Measurements from ENCODE around the gene TK2. TPM values are rescaled to one million over a fixed set of nuclear protein-coding genes. Genes with fewer than 3 reads are reported as not detected.

TK2 gene
- total and polyA plus RNA-seq, 2 experiments from 2014 or later: 1.8 to 4.2 TPM

GRCh38 chr16:66481081-66481942 is 68.6 kb downstream of the TK2 start (continued):
- TF ChIP-seq, protein P1, sequence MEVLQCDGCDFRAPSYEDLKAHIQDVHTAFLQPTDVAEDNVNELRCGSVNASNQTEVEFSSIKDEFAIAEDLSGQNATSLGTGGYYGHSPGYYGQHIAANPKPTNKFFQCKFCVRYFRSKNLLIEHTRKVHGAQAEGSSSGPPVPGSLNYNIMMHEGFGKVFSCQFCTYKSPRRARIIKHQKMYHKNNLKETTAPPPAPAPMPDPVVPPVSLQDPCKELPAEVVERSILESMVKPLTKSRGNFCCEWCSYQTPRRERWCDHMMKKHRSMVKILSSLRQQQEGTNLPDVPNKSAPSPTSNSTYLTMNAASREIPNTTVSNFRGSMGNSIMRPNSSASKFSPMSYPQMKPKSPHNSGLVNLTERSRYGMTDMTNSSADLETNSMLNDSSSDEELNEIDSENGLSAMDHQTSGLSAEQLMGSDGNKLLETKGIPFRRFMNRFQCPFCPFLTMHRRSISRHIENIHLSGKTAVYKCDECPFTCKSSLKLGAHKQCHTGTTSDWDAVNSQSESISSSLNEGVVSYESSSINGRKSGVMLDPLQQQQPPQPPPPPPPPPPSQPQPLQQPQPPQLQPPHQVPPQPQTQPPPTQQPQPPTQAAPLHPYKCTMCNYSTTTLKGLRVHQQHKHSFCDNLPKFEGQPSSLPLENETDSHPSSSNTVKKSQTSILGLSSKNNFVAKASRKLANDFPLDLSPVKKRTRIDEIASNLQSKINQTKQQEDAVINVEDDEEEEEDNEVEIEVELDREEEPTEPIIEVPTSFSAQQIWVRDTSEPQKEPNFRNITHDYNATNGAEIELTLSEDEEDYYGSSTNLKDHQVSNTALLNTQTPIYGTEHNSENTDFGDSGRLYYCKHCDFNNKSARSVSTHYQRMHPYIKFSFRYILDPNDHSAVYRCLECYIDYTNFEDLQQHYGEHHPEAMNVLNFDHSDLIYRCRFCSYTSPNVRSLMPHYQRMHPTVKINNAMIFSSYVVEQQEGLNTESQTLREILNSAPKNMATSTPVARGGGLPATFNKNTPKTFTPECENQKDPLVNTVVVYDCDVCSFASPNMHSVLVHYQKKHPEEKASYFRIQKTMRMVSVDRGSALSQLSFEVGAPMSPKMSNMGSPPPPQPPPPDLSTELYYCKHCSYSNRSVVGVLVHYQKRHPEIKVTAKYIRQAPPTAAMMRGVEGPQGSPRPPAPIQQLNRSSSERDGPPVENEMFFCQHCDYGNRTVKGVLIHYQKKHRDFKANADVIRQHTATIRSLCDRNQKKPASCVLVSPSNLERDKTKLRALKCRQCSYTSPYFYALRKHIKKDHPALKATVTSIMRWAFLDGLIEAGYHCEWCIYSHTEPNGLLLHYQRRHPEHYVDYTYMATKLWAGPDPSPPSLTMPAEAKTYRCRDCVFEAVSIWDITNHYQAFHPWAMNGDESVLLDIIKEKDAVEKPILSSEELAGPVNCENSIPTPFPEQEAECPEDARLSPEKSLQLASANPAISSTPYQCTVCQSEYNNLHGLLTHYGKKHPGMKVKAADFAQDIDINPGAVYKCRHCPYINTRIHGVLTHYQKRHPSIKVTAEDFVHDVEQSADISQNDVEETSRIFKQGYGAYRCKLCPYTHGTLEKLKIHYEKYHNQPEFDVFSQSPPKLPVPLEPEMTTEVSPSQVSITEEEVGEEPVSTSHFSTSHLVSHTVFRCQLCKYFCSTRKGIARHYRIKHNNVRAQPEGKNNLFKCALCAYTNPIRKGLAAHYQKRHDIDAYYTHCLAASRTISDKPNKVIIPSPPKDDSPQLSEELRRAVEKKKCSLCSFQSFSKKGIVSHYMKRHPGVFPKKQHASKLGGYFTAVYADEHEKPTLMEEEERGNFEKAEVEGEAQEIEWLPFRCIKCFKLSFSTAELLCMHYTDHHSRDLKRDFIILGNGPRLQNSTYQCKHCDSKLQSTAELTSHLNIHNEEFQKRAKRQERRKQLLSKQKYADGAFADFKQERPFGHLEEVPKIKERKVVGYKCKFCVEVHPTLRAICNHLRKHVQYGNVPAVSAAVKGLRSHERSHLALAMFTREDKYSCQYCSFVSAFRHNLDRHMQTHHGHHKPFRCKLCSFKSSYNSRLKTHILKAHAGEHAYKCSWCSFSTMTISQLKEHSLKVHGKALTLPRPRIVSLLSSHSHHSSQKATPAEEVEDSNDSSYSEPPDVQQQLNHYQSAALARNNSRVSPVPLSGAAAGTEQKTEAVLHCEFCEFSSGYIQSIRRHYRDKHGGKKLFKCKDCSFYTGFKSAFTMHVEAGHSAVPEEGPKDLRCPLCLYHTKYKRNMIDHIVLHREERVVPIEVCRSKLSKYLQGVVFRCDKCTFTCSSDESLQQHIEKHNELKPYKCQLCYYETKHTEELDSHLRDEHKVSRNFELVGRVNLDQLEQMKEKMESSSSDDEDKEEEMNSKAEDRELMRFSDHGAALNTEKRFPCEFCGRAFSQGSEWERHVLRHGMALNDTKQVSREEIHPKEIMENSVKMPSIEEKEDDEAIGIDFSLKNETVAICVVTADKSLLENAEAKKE (CRISPR knock-in tag; IDR thresholded peaks at IDR 0.05): no peak
- no peak for TF ChIP-seq NANOG (IDR thresholded peaks at IDR 0.05; ENCODE audit: borderline replicate concordance)
- no peak for TF ChIP-seq JUNB (IDR thresholded peaks at IDR 0.05; ENCODE audit: unreplicated experiment)
- no peak for TF ChIP-seq ZNF331 (CRISPR knock-in tag; IDR thresholded peaks at IDR 0.05; ENCODE audit: low read depth)

- Histone ChIP-seq H3K79me2 (replicated peaks; ENCODE audit: insufficient read depth) (no peaks in the 10 kb centered on the region), H2AFZ (no peak overlapping the region), H4K20me1 (replicated peaks; ENCODE audit: insufficient read depth) (no peaks in the 10 kb centered on the region), H3K4me3 (no peak overlapping the region), H3F3A (replicated peaks; ENCODE audit: low read depth) (no peaks in the 10 kb centered on the region), H3K9me2 (ENCODE audit: insufficient read depth) (no peaks in the 10 kb centered on the region), H3K27me3 (ENCODE audit: insufficient read depth) (no peaks in the 10 kb centered on the region), H3K4me2 (no peak overlapping the region), H3K36me3 (ENCODE audit: insufficient read depth) (no peaks in the 10 kb centered on the region), H3K4me1 (ENCODE audit: insufficient read depth) (peaks cover 5% of the 10 kb centered on the region; the same call in 1 of the 2 replicates), H3K27ac (ENCODE audit: low read depth) (no peak overlapping the region)
- no peak overlapping the region for H3K27ac Mint-ChIP-seq
- DNase-seq (ENCODE audit: low spot score) (no peak), ATAC-seq (no peak)
- no peak overlapping the region for H3K4me3 Mint-ChIP-seq
- H3K4me1 Mint-ChIP-seq: peaks cover 15% of the 10 kb centered on the region
- H3K9me3 Mint-ChIP-seq: no peaks in the 10 kb centered on the region; the same call in 2 of the 3 replicates
- no peaks in the 10 kb centered on the region for H3K36me3 Mint-ChIP-seq (ENCODE audit: low read depth)
- peaks cover 9% of the 10 kb centered on the region for H3K27me3 Mint-ChIP-seq (ENCODE audit: insufficient read depth, low read depth, poor library complexity)
- TF ChIP-seq, protein P2, sequence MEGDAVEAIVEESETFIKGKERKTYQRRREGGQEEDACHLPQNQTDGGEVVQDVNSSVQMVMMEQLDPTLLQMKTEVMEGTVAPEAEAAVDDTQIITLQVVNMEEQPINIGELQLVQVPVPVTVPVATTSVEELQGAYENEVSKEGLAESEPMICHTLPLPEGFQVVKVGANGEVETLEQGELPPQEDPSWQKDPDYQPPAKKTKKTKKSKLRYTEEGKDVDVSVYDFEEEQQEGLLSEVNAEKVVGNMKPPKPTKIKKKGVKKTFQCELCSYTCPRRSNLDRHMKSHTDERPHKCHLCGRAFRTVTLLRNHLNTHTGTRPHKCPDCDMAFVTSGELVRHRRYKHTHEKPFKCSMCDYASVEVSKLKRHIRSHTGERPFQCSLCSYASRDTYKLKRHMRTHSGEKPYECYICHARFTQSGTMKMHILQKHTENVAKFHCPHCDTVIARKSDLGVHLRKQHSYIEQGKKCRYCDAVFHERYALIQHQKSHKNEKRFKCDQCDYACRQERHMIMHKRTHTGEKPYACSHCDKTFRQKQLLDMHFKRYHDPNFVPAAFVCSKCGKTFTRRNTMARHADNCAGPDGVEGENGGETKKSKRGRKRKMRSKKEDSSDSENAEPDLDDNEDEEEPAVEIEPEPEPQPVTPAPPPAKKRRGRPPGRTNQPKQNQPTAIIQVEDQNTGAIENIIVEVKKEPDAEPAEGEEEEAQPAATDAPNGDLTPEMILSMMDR (conservative IDR thresholded peaks at IDR 0.05; ENCODE audit: low read depth in 2 of 2): no peak
- TF ChIP-seq POLR2AphosphoS5 (IDR thresholded peaks at IDR 0.05; ENCODE audit: low read depth) (no peak), STAT1 (IDR thresholded peaks at IDR 0.05; ENCODE audit: unreplicated experiment) (no peak), ZNF114 (CRISPR knock-in tag; IDR thresholded peaks at IDR 0.05) (no peak)
- TF ChIP-seq, protein P3, sequence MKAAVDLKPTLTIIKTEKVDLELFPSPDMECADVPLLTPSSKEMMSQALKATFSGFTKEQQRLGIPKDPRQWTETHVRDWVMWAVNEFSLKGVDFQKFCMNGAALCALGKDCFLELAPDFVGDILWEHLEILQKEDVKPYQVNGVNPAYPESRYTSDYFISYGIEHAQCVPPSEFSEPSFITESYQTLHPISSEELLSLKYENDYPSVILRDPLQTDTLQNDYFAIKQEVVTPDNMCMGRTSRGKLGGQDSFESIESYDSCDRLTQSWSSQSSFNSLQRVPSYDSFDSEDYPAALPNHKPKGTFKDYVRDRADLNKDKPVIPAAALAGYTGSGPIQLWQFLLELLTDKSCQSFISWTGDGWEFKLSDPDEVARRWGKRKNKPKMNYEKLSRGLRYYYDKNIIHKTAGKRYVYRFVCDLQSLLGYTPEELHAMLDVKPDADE (IDR thresholded peaks at IDR 0.05): no peak
- TF ChIP-seq, protein P4, sequence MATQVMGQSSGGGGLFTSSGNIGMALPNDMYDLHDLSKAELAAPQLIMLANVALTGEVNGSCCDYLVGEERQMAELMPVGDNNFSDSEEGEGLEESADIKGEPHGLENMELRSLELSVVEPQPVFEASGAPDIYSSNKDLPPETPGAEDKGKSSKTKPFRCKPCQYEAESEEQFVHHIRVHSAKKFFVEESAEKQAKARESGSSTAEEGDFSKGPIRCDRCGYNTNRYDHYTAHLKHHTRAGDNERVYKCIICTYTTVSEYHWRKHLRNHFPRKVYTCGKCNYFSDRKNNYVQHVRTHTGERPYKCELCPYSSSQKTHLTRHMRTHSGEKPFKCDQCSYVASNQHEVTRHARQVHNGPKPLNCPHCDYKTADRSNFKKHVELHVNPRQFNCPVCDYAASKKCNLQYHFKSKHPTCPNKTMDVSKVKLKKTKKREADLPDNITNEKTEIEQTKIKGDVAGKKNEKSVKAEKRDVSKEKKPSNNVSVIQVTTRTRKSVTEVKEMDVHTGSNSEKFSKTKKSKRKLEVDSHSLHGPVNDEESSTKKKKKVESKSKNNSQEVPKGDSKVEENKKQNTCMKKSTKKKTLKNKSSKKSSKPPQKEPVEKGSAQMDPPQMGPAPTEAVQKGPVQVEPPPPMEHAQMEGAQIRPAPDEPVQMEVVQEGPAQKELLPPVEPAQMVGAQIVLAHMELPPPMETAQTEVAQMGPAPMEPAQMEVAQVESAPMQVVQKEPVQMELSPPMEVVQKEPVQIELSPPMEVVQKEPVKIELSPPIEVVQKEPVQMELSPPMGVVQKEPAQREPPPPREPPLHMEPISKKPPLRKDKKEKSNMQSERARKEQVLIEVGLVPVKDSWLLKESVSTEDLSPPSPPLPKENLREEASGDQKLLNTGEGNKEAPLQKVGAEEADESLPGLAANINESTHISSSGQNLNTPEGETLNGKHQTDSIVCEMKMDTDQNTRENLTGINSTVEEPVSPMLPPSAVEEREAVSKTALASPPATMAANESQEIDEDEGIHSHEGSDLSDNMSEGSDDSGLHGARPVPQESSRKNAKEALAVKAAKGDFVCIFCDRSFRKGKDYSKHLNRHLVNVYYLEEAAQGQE (IDR thresholded peaks at IDR 0.05; ENCODE audit: unreplicated experiment): no peak
Observed at GRCh38 chr16:66480265-66481080, 69.4 kb downstream of the TK2 start.

All from GM23338 (cell line).